Mesothelial cell of epicardium (in vitro differentiated cells): ENCODE data around the gene AOPEP. TPM values are rescaled to one million over a fixed set of nuclear protein-coding genes. Genes with fewer than 3 reads are reported as not detected.
"Not testable (repeated sequence)": the region's sequence is repeated elsewhere in the genome, so short reads cannot be mapped to it uniquely, and the experiment has no call there.

Experiments used
- DNase-seq, 2 experiments: peaks; one replicate each; pipeline ENCODE4 v3.0.0; 2021; ENCODE audit warnings: low spot score in 2 of 2; ENCODE audit not compliant: unreplicated experiment in 2 of 2
- H3K27ac Mint-ChIP-seq: 2 replicates; pipeline ENCODE4 v1.8.0; 2021; ENCODE audit warnings: mixed read lengths
- H3K27me3 Mint-ChIP-seq: 2 replicates; pipeline ENCODE4 v1.8.0; 2021; ENCODE audit warnings: low read depth, mixed read lengths
- H3K36me3 Mint-ChIP-seq: 2 replicates; pipeline ENCODE4 v1.8.0; 2021; ENCODE audit warnings: mixed read lengths
- H3K4me1 Mint-ChIP-seq: 2 replicates; pipeline ENCODE4 v1.8.0; 2021; ENCODE audit warnings: mixed read lengths
- H3K4me3 Mint-ChIP-seq: 2 replicates; pipeline ENCODE4 v1.8.0; 2021; ENCODE audit warnings: mild to moderate bottlenecking, moderate library complexity, mixed read lengths
- H3K9me3 Mint-ChIP-seq: 2 replicates; pipeline ENCODE4 v1.8.0; 2021; ENCODE audit warnings: mixed read lengths
- CTCF ChIP-seq: fragments of 200-600 bp; sonication (generic); IDR thresholded peaks from one replicate; pipeline ENCODE4 v1.5.0; 2021; ENCODE audit warnings: antibody characterized with exemption; ENCODE audit not compliant: unreplicated experiment
- total RNA-seq: library from RNA; stranded (reverse); gene quantifications from 3 replicates; pipeline ENCODE4 v1.2.1, GENCODE V29; 2021

AOPEP gene
- total RNA-seq, 1 donor from 2014 or later = 63.0 TPM

DNA sequence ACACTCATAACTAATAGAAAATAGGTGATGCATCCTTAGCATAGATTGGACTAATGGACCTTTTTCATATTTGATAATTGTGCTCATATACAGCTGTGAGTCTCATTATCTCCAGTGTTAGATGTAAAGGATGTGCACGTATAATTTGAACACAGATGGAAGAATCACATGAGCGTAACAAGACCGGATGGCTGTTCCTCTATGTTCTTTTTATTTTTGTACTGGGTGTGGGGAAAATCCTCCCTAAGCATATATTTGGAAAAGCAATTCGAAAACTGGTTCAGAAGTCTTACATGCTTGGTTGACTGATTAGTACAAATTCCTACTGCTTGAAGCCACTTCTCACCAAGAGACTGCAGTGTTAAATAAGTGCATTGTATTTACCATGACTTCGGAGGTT is 230.2 kb downstream of the AOPEP start:
- peaks cover 22% of the 10 kb centered on the region for H3K36me3 Mint-ChIP-seq
- H3K4me1 Mint-ChIP-seq = peaks cover 44% of the 10 kb centered on the region
- no peak for DNase-seq
- TF ChIP-seq CTCF = no peak
- H3K27me3 Mint-ChIP-seq = no peaks in the 10 kb centered on the region
- H3K27ac Mint-ChIP-seq = peak overlapping the region; percentile 11
- no peak overlapping the region for H3K4me3 Mint-ChIP-seq
- H3K9me3 Mint-ChIP-seq = peaks cover 7% of the 10 kb centered on the region

DNA sequence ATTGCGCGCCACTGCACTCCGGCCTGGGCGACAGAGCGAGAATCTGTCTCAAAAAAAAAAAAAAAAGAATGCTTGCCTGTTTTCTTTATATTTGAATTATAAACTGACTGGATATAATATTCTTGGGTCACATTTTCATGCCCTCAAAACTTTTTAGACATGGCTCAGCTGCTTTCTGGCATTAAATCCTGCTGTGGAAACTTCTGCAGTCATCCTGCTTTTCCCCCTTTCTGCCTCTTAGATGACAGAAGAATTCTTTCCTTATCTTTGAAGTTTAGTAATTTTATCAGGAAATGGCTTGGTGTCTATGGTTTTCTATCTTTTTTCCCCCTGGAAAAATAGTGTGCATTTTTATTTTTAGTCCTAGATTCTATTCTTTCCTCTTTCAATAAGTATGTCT is 234.5 kb downstream of the AOPEP start:
- H3K4me3 Mint-ChIP-seq = no peak overlapping the region
- no peak for TF ChIP-seq CTCF
- H3K27me3 Mint-ChIP-seq = no peaks in the 10 kb centered on the region
- H3K36me3 Mint-ChIP-seq = peaks cover 23% of the 10 kb centered on the region
- H3K9me3 Mint-ChIP-seq = peaks cover 7% of the 10 kb centered on the region
- peak overlapping the region; percentile 39 for H3K27ac Mint-ChIP-seq
- no peak for DNase-seq
- peaks cover 12% of the 10 kb centered on the region for H3K4me1 Mint-ChIP-seq

DNA sequence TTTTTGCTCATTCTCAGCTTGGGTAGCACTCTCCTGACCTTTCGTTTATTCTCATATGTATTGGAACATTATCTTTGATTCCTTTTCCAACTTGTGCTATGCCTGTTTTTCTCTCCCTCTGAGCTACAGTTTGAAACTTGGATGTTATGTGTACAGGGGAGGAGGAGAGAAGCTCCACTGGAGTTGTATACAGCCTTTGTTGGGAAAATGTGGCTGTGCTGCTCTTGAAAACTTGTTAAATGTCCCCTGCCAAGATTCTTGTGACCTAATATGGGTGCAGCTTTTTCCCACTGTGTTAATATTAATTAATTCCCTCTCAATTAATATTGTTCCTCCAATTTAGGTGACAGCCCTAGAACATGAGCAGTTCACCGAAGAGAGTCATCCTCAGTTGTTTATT is 235.4 kb downstream of the AOPEP start:
- Mint-ChIP-seq H3K27ac (no peak overlapping the region), H3K9me3 (peaks cover 7% of the 10 kb centered on the region), H3K4me1 (peaks cover 4% of the 10 kb centered on the region), H3K36me3 (peaks cover 17% of the 10 kb centered on the region), H3K4me3 (no peak overlapping the region), H3K27me3 (no peaks in the 10 kb centered on the region)
- DNase-seq = no peak
- no peak for TF ChIP-seq CTCF

GRCh38 chr9:94965631-94966030 is 239.1 kb downstream of the AOPEP start:
- not testable (repeated sequence) for H3K4me3 Mint-ChIP-seq, H3K27me3 Mint-ChIP-seq, H3K9me3 Mint-ChIP-seq, H3K27ac Mint-ChIP-seq, DNase-seq
- peaks cover 19% of the 10 kb centered on the region for H3K4me1 Mint-ChIP-seq
- peaks cover 17% of the 10 kb centered on the region for H3K36me3 Mint-ChIP-seq

- H3K4me3 Mint-ChIP-seq, H3K9me3 Mint-ChIP-seq, H3K27me3 Mint-ChIP-seq, H3K27ac Mint-ChIP-seq, DNase-seq: not testable (repeated sequence)
- Mint-ChIP-seq H3K4me1 (peaks cover 23% of the 10 kb centered on the region), H3K36me3 (peaks cover 17% of the 10 kb centered on the region)
Observed at GRCh38 chr9:94966046-94966445, 239.5 kb downstream of the AOPEP start.

- H3K36me3 Mint-ChIP-seq = peaks cover 12% of the 10 kb centered on the region
- H3K27ac Mint-ChIP-seq = no peak overlapping the region
- H3K9me3 Mint-ChIP-seq = no peaks in the 10 kb centered on the region
- DNase-seq = no peak
- TF ChIP-seq CTCF = no peak
- no peak overlapping the region for H3K4me3 Mint-ChIP-seq
- no peaks in the 10 kb centered on the region for H3K27me3 Mint-ChIP-seq
- H3K4me1 Mint-ChIP-seq = peaks cover 28% of the 10 kb centered on the region
Observed at GRCh38 chr9:94967482-94967881, 241.0 kb downstream of the AOPEP start.
